H1 (cell line): ENCODE results near the gene UBE4A. TPM values are rescaled to one million over a fixed set of nuclear protein-coding genes. Genes with fewer than 3 reads are reported as not detected.

Experiments used
- CTCF ChIA-PET: fragments of 300-600 bp; sonication (Branson Sonifier 250); formaldehyde crosslinking; loops from one replicate; lab custom pipeline; 2021; ENCODE audit not compliant: partially characterized antibody; lab: Charles Lee
- POLR2A ChIA-PET: fragments of 300-600 bp; sonication (Branson Sonifier 250); formaldehyde crosslinking; loops from one replicate; lab custom pipeline; 2021; ENCODE audit warnings: inconsistent platforms; ENCODE audit not compliant: partially characterized antibody; lab: Charles Lee
- DNase-seq, 2 experiments: peaks; one replicate each; pipeline versions ENCODE4 v3.0.0 to v3.0.0-alpha.2; 2010 to 2022; ENCODE audit warnings: low spot score in 2 of 2, low read depth in 1 of 2, mixed read lengths in 1 of 2
- FAIRE-seq: peaks from 2 replicates; lab custom pipeline; 2011; peaks lifted over from hg19 to GRCh38; lab: Jason Lieb, UNC
- H2AFZ ChIP-seq: 2 replicates; pipeline ENCODE4 v1.8.1; 2012; ENCODE audit warnings: low read length, inconsistent platforms
- H2AK5ac ChIP-seq: 2 replicates; pipeline ENCODE4 v1.6.1; 2013; ENCODE audit warnings: low read depth, low read length
- H2BK120ac ChIP-seq: replicated peaks from 2 replicates; pipeline ENCODE3; 2013; ENCODE audit warnings: low read depth, low read length, inconsistent platforms
- H2BK12ac ChIP-seq: 2 replicates; pipeline ENCODE4 v1.6.1; 2013; ENCODE audit warnings: low read depth, low read length
- H2BK15ac ChIP-seq: 2 replicates; pipeline ENCODE4 v1.6.1; 2013; ENCODE audit warnings: low read length
- H2BK20ac ChIP-seq: 2 replicates; pipeline ENCODE4 v1.6.1; 2013; ENCODE audit warnings: low read length
- H2BK5ac ChIP-seq: 2 replicates; pipeline ENCODE4 v1.6.1; 2013; ENCODE audit warnings: low read depth, low read length
- H3K14ac ChIP-seq: 2 replicates; pipeline ENCODE4 v1.6.1; 2013; ENCODE audit warnings: inconsistent platforms; ENCODE audit not compliant: insufficient read length
- H3K18ac ChIP-seq: 2 replicates; pipeline ENCODE4 v1.6.1; 2013; ENCODE audit warnings: low read length; ENCODE audit errors: extremely low read depth
- H3K23ac ChIP-seq: 2 replicates; pipeline ENCODE4 v1.6.1; 2013; ENCODE audit warnings: inconsistent platforms; ENCODE audit not compliant: insufficient read length
- H3K23me2 ChIP-seq: 2 replicates; pipeline ENCODE4 v1.6.1; 2013; ENCODE audit warnings: low read depth, low read length
- H3K27ac ChIP-seq: 2 replicates; pipeline ENCODE4 v1.6.1; 2011; ENCODE audit warnings: low read depth, low read length, inconsistent platforms
- H3K27me3 ChIP-seq, 4 experiments: replicated peaks in 1 of 4; 1 replicate in 1 of 4; 2 replicates in 3 of 4; pipeline versions ENCODE4 v1.6.1 to v1.8.1; 2011 to 2013; ENCODE audit warnings: low read length in 3 of 4, mild to moderate bottlenecking in 3 of 4, inconsistent platforms in 2 of 4, mixed read lengths in 2 of 4, moderate library complexity in 1 of 4; ENCODE audit not compliant: control insufficient read depth in 3 of 4, insufficient read depth in 3 of 4; ENCODE audit errors: extremely low read depth in 1 of 4
- H3K36me3 ChIP-seq, 4 experiments: 2 replicates each; pipeline versions ENCODE4 v1.6.1 to v1.8.1; 2011 to 2013; ENCODE audit warnings: mild to moderate bottlenecking in 4 of 4, low read length in 3 of 4, moderate library complexity in 2 of 4, control low read depth in 1 of 4, inconsistent platforms in 1 of 4; ENCODE audit not compliant: insufficient read depth in 4 of 4, control insufficient read depth in 2 of 4
- H3K4ac ChIP-seq: replicated peaks from 2 replicates; pipeline ENCODE3; 2013; ENCODE audit warnings: low read length, low read depth, mixed read lengths, inconsistent platforms; ENCODE audit not compliant: insufficient read length
- H3K4me1 ChIP-seq, 4 experiments: replicated peaks in 1 of 4; 1 replicate in 1 of 4; 2 replicates in 3 of 4; pipeline versions ENCODE4 v1.6.1 to v1.8.1; 2011 to 2013; ENCODE audit warnings: low read length in 3 of 4, inconsistent platforms in 2 of 4, mixed read lengths in 1 of 4; ENCODE audit not compliant: insufficient read depth in 4 of 4, control insufficient read depth in 3 of 4
- H3K4me2 ChIP-seq, 2 experiments: 2 replicates each; pipeline versions ENCODE4 v1.6.1 to v1.8.1; 2011 to 2013; ENCODE audit warnings: low read depth in 2 of 2, low read length in 2 of 2, control low read depth in 1 of 2, inconsistent platforms in 1 of 2, mild to moderate bottlenecking in 1 of 2; ENCODE audit not compliant: insufficient read depth in 1 of 2
- H3K4me3 ChIP-seq, 4 experiments: fragments of 200-600, 300-600 bp in 1 of 4; sonication (generic), shearing (Covaris generic), sonication (Bioruptor Twin) in 1 of 4; 2 replicates each; pipeline versions ENCODE4 v1.5.1 to v1.8.1; 2011 to 2016; ENCODE audit warnings: low read length in 4 of 4, low read depth in 3 of 4, control low read depth in 2 of 4, inconsistent platforms in 2 of 4, mild to moderate bottlenecking in 2 of 4, mixed read lengths in 1 of 4, moderate library complexity in 1 of 4; ENCODE audit not compliant: insufficient read depth in 2 of 4; ENCODE audit errors: extremely low read depth in 1 of 4
- H3K56ac ChIP-seq: replicated peaks from 2 replicates; pipeline ENCODE3; 2013; ENCODE audit warnings: low read depth, mild to moderate bottlenecking, mixed read lengths, low read length, inconsistent platforms; ENCODE audit not compliant: insufficient read length
- H3K79me1 ChIP-seq: 2 replicates; pipeline ENCODE4 v1.6.1; 2013; ENCODE audit warnings: low read depth, low read length, control low read depth
- H3K79me2 ChIP-seq, 2 experiments: 2 replicates each; pipeline versions ENCODE4 v1.6.1 to v1.8.1; 2012 to 2013; ENCODE audit warnings: low read length in 2 of 2, mild to moderate bottlenecking in 2 of 2, inconsistent platforms in 1 of 2; ENCODE audit not compliant: insufficient read depth in 2 of 2, control insufficient read depth in 1 of 2
- H3K9ac ChIP-seq, 4 experiments: replicated peaks in 1 of 4; 1 replicate in 1 of 4; 2 replicates in 3 of 4; pipeline versions ENCODE4 v1.6.1 to v1.8.1; 2011 to 2013; ENCODE audit warnings: low read depth in 3 of 4, low read length in 3 of 4, control low read depth in 2 of 4, mild to moderate bottlenecking in 2 of 4, moderate library complexity in 2 of 4, inconsistent platforms in 1 of 4; ENCODE audit errors: extremely low read depth in 1 of 4
- H3K9me3 ChIP-seq, 2 experiments: 2 replicates each; pipeline versions ENCODE4 v1.6.1 to v1.8.1; 2012 to 2013; ENCODE audit warnings: mild to moderate bottlenecking in 2 of 2, moderate library complexity in 2 of 2, control low read depth in 1 of 2, inconsistent platforms in 1 of 2, low read depth in 1 of 2, low read length in 1 of 2, mixed read lengths in 1 of 2; ENCODE audit not compliant: insufficient read depth in 2 of 2
- H4K20me1 ChIP-seq, 2 experiments: replicated peaks in 1 of 2; 2 replicates each; pipeline versions ENCODE3 to v1.8.1; 2011 to 2013; ENCODE audit warnings: inconsistent platforms in 2 of 2, low read length in 2 of 2, mild to moderate bottlenecking in 1 of 2; ENCODE audit not compliant: insufficient read depth in 2 of 2, control insufficient read depth in 1 of 2
- H4K5ac ChIP-seq: 2 replicates; pipeline ENCODE4 v1.6.1; 2013; ENCODE audit warnings: low read length, low read depth, mixed read lengths, inconsistent platforms; ENCODE audit not compliant: insufficient read length
- H4K8ac ChIP-seq: 2 replicates; pipeline ENCODE4 v1.8.0; 2013; ENCODE audit warnings: mild to moderate bottlenecking, moderate library complexity, low read length, inconsistent platforms; ENCODE audit not compliant: insufficient read depth; ENCODE audit errors: extremely low read depth
- H4K91ac ChIP-seq: replicated peaks from 2 replicates; pipeline ENCODE3; 2013; ENCODE audit warnings: low read length, mixed read lengths, inconsistent platforms; ENCODE audit not compliant: insufficient read length
- SRF ChIP-seq: IDR thresholded peaks from 2 replicates; pipeline ENCODE4 v1.6.1; 2011; ENCODE audit warnings: mild to moderate bottlenecking, low read depth, low read length, moderate library complexity
- TAF7 ChIP-seq: optimal IDR thresholded peaks from 2 replicates; pipeline ENCODE3; 2011; ENCODE audit warnings: low read depth, mild to moderate bottlenecking, inconsistent platforms, low read length, moderate library complexity, borderline replicate concordance
- WGBS, 2 experiments: shearing (Covaris generic) in 1 of 2; methylation state at CpG; one replicate each; pipeline versions ENCODE4 v1.1.6 to v1.1.7; 2013 to 2015; ENCODE audit warnings: low lambda C conversion rate in 2 of 2, mixed read lengths in 2 of 2, inconsistent platforms in 1 of 2, low coverage in 1 of 2, missing lambda C conversion rate in 1 of 2; ENCODE audit not compliant: insufficient replicate concordance in 2 of 2, insufficient coverage in 1 of 2, insufficient read length in 1 of 2; ENCODE audit errors: extremely low coverage in 1 of 2, missing lambda C conversion rate in 1 of 2; 5-methylcytosine and 5-hydroxymethylcytosine counted together
- polyA plus RNA-seq, 7 experiments: library from polyadenylated mRNA; depleted of rRNA in 3 of 7; stranded (reverse) in 5 of 7; unstranded in 2 of 7; fragments of >200 nt in 5 of 7; fragments of 200-250 nt in 2 of 7; gene quantifications; 1 replicate in 5 of 7; 2 replicates in 1 of 7; 4 replicates in 1 of 7; pipeline versions ENCODE4 v1.2.1 to v1.2.3, GENCODE V29; 2011 to 2013; ENCODE audit warnings: missing spikeins in 2 of 7, mixed read lengths in 2 of 7
- total RNA-seq: library from RNA; stranded (reverse); fragmentation: NEBNext Ultra II Directional; extraction: Animal tissue kit (Norgen Biotek cat#: 25700); gene quantifications from 2 replicates; pipeline ENCODE4 v1.2.1, GENCODE V29; 2021

The UBE4A gene
- total and polyA plus RNA-seq, 2 of the 8 experiments (the other 6 are each of a cell fraction or from before 2014, with no cell fraction given): 11.3 to 34.5 TPM

GRCh38 chr11:118320515-118320914 is 38.9 kb upstream of the UBE4A start:
- Histone ChIP-seq H2BK120ac (no peak overlapping the region), H3K79me1 (no peaks in the 10 kb centered on the region), H3K79me2 (no peaks in the 10 kb centered on the region), H4K5ac (no peak overlapping the region), H4K20me1 (no peaks in the 10 kb centered on the region), H2BK5ac (no peak overlapping the region), H3K27me3 (peaks cover 0 to 4% (median 0%) of the 10 kb centered on the region in 4 experiments; a peak in 2 of 7 replicates), H2AK5ac (no peak overlapping the region), H3K9ac (no peak overlapping the region), H3K18ac (no peak overlapping the region), H3K4me2 (no peak overlapping the region), H3K36me3 (no peaks in the 10 kb centered on the region), H4K8ac (no peak overlapping the region), H3K23me2 (peaks cover 4% of the 10 kb centered on the region; the same call in 1 of the 2 replicates), H3K9me3 (no peaks in the 10 kb centered on the region), H2BK15ac (no peak overlapping the region), H3K4me1 (peaks cover 2 to 5% (median 4%) of the 10 kb centered on the region in 4 experiments; a peak in 6 of 7 replicates), H3K4ac (no peak overlapping the region), H2AFZ (no peak overlapping the region), H2BK12ac (no peak overlapping the region), H3K23ac (no peak overlapping the region), H3K14ac (no peak overlapping the region), H3K27ac (no peak overlapping the region), H2BK20ac (no peak overlapping the region), H3K56ac (no peak overlapping the region), H4K91ac (no peak overlapping the region), H3K4me3 (no peak overlapping the region)
- no peak for FAIRE-seq
- TF ChIP-seq TAF7: no peak
- TF ChIP-seq SRF: peak; percentile 79
- no peak for DNase-seq
- CTCF ChIA-PET: interaction anchor here (1.0 kb wide), 1 partner anchor 25 kb away, joined by 3 read pairs; no protein-coding TSS in a partner anchor
- POLR2A ChIA-PET: no interaction called here
- 78% methylated on average over 3 of the region's 3 CpGs; no CpG with 5 or more reads in 1 of the 2 experiments for WGBS, 2 experiments
